NCI-H226 (cell line): ENCODE measurements around the gene G3BP1.
A peak's percentile ranks its signal among the peaks of the same experiment; 100 is the strongest.
"Not testable (repeated sequence)": the region's sequence is repeated elsewhere in the genome, so short reads cannot be mapped to it uniquely, and the experiment has no call there.

ENCODE experiments used
- DNase-seq: peaks from one replicate; pipeline ENCODE4 v3.0.0-alpha.2; 2015

The G3BP1 gene

GRCh38 chr5:151757233-151758140, 14.3 kb upstream of the G3BP1 start:
- no peak for DNase-seq

DNA sequence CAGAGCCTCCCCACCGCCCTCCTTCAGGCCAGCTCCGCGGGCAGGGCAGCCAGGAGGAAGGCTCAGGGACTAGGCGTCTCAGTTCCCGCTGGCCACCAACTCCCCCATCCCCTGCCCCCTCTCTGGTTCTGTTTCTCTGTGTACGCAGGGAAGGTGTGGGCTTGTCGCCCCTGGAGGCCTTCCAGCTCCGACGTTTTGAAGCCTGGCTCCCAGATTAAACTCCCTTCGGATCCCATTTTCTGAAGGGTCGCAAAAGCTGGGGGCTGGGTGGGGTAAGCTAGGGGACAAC, 13.7 kb upstream of the G3BP1 start:
- no peak for DNase-seq

DNA sequence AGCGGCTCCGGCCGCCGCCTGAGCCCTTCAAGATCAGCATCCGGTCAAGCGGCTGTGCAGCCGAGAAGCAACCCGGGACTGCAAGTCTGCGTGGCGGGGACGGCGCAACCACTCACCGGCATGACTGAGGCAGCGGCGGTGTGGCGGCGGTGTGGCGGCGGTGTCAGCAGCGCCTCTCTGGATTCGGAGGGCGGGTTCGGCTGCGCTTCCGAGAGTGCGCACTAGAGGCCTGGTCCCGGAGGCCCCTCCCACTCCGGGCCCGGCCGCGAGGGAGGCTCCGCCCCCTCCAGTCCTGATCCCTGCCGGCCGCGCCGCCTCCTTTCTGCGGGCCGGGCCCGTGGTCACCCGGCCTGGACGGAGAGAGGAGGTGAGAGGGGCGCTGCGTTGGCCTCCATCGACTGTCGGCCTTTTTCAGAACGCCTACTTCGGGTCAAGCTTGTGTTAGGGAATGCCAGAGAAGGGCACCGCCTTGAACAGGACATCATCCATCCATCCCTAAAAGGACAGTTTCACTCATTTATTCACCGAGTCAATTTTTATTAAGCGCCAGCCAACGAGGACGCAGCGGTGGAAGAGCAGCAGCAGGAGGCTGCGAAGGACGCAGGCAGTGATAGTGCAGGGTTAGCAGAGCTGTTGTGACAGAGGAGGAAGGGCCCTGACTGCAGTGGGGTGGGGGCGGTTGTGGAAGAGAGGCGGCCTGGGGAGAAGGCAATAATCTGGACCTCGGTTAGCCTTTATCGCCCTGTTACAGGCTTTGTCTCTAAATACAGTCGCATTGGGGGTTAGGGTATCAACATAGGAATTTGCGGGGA, 13.1 kb upstream of the G3BP1 start, which contains the start of gene ATOX1:
ATOX1 (minus strand) TSS at position 202 of the 812 bp plus-strand sequence; CDS start at position 122, 80 bp downstream.
- DNase-seq, result peak; percentile 76

- DNase-seq, result no peak
These were observed 7.0 kb upstream of the G3BP1 start for GRCh38 chr5:151764801-151765200.

DNA sequence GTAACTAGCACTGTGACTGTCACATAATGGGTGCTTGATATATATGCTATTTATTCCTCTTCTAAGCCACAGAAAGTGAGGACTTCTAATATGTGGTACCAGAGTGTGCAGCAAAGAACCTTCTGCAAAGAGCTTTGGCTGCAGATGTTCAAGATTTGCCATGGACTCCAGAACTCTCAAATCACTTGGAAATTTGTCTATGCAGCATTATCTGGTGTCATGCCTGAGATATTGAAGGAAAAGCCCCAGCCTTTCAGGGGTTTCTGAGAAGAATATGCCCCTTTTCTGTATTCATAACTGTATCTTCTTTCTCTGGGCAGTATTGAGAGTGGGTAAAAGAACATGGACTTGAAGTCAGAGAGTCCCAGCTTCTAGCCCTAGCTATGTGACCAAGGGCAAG, 4.8 kb upstream of the G3BP1 start:
- DNase-seq, result no peak

- peak; percentile 47 for DNase-seq
These were observed 1.1 kb upstream of the G3BP1 start for GRCh38 chr5:151770383-151771258.

GRCh38 chr5:151772029-151772845, 483 bp downstream of the G3BP1 start:
- no peak for DNase-seq

- DNase-seq, result no peak
These were observed 1.2 kb downstream of the G3BP1 start for GRCh38 chr5:151772846-151773561.

DNA sequence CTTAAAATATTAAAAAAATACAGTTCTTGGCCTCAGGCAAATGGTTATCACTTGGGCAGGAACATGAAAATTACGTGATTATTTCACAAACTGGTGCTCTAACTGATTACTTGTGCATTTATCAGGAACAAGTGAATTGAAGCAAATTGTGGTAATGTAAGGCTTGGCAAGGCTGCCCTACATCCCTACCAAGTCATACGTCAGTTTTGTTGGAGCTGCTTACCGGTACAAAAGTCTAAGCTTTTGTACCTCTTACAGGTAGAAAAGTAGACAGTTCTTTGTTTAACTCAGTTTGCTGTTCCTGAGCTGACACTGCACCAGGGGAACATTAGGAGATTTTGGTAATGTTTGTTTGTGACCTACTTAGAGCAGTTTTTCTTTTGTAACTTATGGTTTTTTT, 2.2 kb downstream of the G3BP1 start:
- peak; percentile 7 for DNase-seq

DNA sequence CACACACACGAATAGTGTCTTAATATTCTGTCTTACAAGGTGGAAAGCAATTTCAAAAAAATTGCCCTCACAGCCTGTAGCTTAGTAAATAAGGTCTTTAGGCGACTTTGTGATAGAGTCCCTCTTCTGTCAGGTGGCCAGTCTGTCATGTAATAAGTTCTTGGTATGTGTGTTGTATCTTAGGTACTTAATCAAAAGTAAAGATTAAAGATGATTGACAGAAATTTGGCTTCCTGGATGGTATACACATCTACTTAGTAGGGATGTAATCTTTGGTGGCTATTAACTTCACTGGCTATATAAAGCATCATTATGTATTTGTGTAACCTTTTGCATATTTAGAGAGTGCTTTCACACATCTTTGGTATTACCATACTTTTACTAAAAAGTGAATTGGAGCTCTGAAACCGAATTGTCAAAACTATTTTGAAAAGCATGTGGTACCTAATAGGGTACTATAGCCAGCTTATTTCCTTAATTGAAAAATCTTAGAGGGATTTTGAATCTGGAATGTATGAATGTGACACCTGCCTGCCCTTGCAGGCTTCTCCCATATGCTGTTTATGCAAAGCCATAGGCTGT, 3.4 kb downstream of the G3BP1 start:
- no peak for DNase-seq

DNA sequence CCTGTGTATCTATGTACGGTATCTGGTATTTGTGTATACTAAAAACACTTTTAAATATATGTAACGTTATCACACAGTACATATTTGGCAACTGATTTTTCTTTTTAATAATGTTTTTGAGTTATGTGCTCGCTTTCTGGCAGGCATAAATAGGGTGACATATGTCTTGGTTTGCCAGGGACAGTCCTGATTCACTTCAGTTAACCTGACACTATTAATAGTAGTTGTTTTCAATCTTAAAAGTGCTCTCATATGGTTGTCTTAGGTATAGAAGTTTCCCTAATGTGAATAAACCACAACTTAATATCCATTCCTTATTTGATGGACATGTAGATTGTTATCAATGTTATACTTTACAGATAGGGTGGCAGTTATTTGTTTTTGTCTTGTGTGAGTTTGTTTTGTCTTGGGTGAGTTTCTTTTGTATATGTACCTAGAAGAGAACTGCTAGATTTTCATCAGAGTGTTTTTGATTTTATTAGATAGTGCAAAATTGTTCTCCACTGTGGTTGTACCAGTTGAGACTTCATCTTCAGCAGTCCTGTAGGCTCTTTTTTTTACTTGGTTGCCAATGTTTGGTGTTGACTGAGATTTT, 7.9 kb downstream of the G3BP1 start:
- DNase-seq, result no peak

- no peak for DNase-seq
These were observed 8.6 kb downstream of the G3BP1 start for GRCh38 chr5:151780348-151780747.

GRCh38 chr5:151781201-151781600, 9.4 kb downstream of the G3BP1 start:
- DNase-seq, result no peak

- DNase-seq, result not testable (repeated sequence)
These were observed 11.9 kb downstream of the G3BP1 start for GRCh38 chr5:151783664-151784063.

- DNase-seq, result no peak
These were observed 12.4 kb downstream of the G3BP1 start for GRCh38 chr5:151784141-151784540.

GRCh38 chr5:151786468-151786867, 14.7 kb downstream of the G3BP1 start:
- no peak for DNase-seq

GRCh38 chr5:151787817-151788216, 16.1 kb downstream of the G3BP1 start:
- DNase-seq, result no peak

DNA sequence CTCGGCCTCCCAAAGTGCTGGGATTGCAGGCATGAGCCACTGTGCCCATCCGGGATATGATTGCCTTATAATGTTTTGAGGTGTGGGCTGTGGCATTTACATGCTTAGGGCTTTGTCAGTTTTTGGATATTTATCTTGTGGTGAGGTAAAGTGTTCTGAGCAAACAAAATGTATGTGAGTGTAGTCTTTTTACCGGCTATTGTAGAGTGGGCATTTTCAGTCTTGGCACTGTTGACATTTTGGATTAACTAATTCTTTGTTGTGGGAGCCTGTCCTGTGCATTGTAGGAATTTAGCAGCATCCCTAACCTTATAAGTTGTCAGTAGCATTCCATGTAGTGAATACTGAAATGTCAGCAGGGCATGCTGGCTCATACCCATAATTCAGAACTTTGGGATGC, 21.6 kb downstream of the G3BP1 start:
- no peak for DNase-seq

GRCh38 chr5:151795426-151795825, 23.7 kb downstream of the G3BP1 start:
- no peak for DNase-seq

- DNase-seq, result no peak
These were observed 26.9 kb downstream of the G3BP1 start for GRCh38 chr5:151798674-151799073.

- DNase-seq, result peak; percentile 43
These were observed 27.7 kb downstream of the G3BP1 start for GRCh38 chr5:151799407-151799806.
